HG03558 (cell line): ENCODE results near the gene CCNJL.
"Not testable (repeated sequence)": the region's sequence is repeated elsewhere in the genome, so short reads cannot be mapped to it uniquely, and the experiment has no call there.

ENCODE experiments used
- ATAC-seq: cut with Tn5 transposase; IDR thresholded peaks from one replicate; pipeline ENCODE4 v1.9.1; 2021; ENCODE audit warnings: moderate number of reproducible peaks; ENCODE audit not compliant: unreplicated experiment; ENCODE audit errors: extremely low read depth

CCNJL gene

DNA sequence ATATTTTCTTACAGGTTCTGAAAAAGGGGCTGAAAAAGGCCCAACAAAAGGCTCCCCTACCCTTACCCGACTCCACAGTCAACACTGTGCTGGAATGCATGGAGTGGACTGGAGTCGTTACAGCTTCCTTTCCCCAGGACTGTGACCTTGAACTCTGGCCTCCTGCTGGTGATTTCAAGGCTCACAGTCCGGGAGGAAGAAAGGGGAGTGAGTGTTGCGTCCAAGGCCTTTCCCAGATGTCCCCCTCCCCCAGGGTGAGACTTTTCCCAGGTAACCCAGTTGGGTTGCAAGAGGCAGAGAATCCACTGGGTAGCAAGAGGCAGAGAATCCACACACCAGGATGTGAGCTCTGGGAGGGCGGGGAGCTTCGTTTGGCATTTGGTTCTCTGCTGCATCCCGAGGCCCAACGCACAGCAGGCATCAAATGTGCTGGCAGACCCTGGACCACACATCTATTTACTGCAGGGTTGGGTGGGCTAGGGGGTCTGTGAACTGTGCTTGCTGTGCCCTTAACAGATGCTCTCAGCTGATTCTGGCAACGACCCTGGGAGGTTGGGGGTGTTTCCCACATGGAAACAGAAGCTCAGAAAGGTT, 45.5 kb downstream of the CCNJL start:
- no peak for ATAC-seq

DNA sequence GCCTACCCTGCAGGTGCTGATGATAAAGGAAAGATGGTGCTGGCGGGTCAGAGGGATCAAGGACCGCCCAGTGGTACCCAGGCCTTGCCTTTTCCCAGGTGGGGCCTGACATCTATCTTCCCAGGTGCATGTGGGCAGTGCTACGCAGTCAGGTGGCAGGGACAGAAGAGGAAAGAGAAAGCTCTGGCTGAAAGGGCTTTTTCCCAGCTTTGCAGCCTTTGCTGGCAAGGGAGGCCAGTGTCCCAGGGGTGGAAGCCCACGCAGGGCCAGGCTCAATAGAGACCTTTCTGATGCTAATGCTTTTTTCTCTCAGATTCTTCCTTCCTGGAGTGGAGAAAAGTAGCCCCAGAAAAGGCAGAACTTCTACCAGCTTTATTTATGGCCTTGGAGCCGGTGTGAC, 46.3 kb downstream of the CCNJL start:
- no peak for ATAC-seq

DNA sequence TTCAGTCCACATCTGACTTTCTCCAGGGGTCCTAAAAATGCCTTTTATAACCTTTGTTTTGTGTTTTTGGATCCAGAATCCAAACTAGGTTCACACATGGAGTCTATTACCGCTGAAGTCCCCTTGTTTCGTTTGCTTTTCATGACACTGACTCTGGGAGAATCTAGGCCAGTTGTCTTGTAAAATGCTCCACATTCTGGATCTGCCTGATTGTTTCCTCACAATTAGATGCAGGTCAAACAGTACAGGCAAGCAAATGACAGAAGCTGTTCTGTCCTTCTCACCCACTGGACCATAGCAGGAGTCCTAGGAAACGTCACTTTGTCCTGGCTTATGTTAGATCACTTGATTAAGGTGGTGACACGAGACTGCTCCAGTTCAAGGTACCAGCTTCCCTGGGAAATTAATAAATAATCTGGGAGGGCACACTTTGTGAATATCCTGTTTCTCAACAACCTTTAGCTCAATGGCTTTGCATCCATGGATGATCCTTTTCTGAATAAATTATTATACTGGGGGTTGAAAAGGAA, 49.0 kb downstream of the CCNJL start:
- ATAC-seq: no peak

DNA sequence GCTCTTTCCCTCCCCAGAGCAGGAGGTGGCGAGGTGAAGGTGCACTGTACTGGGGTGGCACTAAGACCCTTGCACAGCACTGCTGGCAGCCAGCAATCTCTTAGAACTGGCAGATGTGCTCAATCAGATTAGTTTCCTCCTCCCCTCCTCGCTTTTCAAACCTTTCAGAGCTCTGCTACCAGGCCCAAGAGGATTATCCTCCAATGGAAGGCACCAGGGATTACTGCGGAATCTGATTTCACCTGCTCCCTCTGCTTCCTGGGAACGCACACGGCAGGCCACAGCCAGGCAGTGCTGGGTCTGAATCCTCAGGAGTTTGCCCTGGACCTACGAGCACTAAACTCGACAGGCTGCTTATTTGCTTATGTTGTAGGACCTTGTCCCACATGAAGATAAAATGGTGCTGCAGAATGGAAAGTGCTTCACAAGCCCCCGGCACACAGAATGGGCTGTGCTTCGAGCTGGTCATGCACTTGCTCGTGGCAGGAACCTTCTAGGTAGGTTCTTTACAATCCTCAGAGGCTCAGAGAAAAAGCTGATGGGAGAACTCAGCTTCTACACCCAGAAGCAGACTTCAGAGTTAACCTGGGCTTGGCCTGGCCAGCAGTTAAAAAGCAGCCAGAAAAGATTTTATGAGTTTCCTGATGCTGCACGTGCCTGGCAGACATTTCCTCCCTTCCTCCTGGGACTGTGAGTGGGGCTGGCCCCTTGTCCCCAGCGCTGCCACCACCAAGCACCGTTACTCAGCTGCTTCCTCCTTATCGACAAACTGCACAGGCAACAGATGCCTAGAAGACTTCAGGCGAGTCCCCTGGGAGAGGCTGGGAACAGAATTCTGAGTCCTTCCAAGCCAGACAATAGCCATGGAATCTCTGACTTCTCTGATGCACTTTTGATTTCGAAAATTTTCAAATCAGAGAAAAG, 50.0 kb downstream of the CCNJL start:
- no peak for ATAC-seq

DNA sequence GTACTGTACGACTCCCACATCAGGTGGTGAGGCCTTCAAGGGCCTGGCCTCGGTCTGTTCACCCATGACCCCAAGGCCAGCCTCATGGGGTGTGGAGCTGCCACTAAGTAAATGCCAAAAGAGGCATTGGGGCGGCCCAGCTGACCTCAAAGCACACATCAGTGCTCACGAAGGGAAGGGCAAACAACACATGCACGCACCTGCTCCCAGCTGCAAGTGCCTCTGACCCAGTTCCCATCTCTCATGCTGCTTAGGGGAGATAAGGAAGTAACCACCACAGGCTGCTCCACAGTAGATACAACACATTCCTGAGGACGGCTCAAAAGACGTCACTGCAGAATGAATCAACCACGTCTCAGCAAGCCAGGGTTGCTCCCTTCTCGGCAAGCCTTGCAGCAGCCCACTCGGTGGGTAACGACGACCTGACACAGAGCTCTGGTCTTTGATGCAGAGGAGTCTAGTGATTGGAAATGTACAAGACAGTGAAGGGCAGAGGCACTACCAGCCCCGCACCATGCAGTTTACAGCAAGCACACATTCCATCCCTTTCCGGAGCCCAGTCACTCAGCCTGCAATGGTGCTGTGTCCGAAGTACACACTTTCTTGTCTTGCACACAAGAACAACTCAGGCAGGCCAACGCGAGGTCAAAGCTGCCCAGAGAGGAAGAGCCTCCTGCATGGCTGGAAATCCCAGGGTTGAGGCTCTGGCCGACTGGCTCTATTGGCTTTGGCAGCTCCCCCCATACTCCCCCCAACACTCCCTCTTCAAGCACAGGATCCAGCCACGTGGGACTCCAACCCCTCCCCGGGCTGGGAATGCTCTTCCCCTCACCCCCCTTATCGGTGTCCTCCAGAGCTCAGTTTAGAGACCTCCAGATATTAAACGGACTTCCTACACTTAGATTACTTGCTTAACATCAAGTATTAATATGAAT, 51.2 kb downstream of the CCNJL start:
- ATAC-seq: no peak

DNA sequence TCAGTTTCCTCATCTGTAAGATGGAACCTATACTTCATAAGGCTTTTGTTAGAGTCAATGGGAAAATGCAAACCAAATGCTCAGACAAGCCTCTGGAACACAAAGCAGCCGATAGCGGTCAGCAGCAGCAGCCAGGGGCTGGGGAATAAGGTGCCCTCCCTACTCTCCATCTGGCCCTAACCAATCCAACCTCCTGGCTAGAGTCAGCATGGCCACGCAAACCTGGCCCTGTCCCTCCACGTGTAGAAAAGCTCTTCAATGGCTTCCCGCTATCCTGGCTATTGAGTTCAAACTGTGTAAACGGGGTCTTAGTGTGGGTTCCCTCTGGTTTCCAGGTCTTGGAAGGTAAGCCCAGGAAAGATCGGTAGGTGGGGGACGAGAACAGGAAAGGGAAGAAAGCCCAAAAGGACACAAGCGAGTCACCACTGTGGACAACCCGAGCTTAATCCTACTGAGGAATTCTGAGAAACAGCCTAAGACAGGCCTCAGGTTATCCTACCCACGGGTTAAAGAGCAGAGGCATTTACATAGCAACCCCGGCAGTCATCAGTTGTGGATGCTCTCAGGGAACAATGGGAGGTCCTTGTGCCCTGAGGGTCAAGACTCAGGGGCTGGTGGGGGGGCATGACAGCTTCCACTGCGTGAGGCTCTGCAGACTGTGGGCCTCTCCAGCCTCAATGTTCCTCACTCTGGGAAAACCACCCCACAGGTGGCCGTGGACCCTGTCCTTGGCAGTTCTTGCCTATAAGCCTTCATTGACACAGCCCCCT, 52.2 kb downstream of the CCNJL start:
- ATAC-seq: no peak

DNA sequence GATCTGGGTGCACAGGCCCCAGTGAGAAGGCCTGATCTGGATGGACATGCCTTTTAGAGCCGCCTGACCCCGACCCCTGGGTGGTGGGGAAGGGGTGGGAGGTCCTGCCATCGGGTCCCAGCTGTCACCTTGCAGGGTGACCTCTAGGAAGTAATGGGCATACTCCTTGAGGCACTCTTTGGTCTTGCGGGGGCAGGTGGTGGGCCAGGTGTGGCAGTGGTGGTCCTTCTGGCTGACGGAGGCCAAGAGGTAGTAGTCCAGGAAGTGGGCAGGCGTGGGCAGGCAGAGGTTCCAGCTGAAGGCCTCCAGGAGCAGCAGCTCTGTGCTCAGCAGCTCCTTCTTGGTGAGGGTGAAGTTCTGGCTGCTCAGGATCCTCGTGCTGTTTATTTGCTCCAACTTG, 53.0 kb downstream of the CCNJL start:
- no peak for ATAC-seq

DNA sequence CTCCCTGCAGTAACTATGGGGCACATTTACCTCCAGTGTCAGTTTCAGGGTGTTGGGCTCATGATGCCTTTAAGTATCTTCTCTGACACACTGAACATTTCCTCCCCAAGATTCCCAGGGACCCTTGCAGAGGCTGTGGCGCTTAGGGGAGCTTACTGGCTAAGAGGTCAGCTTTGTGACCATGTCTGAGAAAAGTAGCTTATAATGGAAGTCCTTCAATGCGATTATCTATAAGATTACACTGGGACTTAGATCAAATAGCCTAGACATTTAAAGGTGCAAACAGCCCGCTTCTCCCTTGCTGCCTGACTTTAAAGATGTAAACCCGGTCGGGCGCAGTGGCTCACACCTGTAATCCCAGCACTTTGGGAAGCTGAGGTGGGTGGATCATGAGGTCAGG, 57.7 kb downstream of the CCNJL start:
- no peak for ATAC-seq

DNA sequence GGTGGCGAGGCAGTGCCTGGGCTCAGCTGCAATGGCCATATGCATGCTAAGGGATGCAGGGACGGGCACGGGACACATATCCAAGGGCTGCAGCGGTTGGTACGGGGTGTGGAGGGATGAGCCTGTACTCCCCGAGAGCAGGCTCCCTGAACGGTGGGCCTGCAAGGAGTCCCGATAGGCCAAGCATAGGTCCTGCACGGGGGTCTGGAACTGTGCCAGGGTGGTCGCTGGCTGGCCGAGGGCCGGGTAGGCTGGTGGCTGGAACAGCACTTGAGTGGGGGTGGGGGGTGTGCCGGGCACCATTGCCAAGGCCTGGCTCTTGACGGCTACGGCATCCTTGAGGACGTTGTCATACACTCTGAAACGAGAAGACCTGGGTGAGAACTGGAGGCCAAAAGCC, 58.9 kb downstream of the CCNJL start:
- no peak for ATAC-seq

DNA sequence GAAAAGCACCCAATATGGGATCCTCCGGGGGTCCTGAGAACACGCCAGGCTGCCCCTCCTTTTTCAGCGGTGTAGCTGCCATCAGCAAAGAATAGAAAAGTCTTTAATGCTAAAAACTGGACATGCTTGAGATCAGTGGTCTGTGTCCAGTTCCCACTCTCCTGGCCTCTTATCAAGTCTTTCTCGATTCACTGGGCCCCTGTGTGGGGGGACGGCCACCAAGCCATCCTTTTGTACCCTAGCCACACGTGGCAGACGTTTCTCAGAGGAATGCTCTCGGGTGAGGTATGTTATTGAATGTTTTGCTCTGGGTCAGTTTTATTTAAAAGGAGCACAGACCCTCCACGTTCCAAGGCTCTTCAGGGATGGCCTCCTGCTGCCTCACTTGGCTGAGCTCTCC, 59.4 kb downstream of the CCNJL start:
- no peak for ATAC-seq

DNA sequence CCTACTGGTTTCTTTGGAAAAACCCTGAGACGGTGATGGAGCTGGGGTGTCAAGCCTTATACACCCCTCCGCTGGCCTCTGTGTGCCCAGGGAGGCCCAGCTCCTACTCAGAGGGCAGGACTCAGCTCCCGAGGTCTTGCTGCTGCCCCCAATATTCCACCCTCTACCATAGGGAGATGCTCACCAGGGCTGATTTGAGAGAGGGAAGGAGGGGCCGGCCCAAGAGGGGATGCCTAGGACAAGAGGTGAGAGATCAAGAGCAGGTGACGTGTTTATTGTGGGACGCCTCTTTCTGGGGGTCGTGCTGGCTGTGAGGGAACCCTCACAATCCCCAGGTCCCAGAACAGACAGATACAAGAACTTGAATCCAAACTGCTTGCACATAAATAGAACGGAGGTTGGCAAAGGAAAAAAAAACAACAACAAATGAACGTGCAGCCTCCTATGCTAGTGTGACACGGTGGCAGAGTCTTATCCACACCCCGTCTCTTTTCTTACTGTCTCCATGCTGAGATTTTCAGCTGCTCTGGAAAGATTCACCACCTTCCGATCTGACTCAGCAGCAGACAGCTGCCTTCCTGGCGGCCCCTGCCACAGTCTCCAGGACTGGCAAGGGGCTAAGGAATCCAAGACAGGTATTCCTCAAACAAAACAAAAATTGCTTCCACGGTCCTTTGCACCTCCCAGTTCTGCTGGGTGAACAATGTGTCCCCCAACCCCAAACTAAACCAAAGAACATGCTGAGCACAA, 60.8 kb downstream of the CCNJL start:
- no peak for ATAC-seq

DNA sequence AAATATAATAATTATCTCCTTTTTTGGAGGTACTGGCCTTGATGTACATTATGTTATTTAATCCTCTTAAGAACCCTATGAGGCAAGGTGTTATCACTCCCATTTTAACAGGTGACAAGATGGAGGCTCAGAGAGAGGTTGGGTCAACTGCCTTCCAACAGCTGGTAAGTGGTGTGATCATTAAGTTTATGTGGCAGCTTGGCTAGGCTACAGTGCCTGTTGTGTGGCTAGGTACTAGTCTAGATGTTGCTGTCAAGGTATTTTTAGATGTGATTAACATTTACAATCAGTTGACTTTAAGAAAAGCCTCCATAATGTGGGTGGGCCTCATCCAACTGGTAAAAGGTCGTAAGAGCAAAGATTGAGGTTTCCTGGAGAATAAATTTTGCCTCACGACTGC, 61.5 kb downstream of the CCNJL start:
- no peak for ATAC-seq

DNA sequence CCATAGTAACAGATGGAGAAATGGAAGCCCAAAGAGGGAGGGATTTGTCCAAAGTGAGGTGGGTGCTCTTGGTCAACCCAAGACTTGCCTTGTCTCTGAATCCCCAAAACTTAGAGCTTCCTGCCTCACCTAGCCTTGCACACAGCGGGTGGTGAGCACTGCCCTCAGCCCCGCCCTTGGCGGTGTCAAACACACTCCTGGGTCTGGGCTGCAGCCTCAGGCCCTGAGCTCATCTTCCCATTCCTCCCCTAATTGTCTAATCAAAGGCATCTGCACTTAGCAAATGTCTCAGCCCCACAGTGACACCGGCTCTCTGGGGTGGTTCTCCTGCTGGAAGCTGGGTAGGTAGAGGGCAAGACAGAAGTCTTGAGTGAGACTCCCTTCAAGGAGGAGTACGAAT, 62.1 kb downstream of the CCNJL start:
- ATAC-seq: no peak

DNA sequence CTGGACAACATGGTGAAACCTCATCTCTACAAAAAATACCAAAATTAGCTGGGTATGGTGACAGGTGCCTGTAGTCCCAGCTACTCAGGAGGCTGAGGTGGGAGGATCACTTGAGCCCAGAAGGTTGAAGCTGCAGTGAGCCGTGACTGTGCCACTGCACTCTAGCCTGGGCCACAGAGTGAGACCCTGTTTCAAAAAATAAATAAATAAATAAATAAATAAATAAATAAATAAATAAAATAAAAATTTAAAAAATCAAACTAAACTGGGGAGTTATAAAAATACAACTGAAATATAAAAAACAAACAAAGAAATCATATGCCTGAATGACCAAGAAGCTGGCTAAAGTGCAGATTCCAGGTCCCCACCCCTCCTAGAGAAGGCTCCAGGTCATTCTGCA, 62.8 kb downstream of the CCNJL start:
- not testable (repeated sequence) for ATAC-seq

DNA sequence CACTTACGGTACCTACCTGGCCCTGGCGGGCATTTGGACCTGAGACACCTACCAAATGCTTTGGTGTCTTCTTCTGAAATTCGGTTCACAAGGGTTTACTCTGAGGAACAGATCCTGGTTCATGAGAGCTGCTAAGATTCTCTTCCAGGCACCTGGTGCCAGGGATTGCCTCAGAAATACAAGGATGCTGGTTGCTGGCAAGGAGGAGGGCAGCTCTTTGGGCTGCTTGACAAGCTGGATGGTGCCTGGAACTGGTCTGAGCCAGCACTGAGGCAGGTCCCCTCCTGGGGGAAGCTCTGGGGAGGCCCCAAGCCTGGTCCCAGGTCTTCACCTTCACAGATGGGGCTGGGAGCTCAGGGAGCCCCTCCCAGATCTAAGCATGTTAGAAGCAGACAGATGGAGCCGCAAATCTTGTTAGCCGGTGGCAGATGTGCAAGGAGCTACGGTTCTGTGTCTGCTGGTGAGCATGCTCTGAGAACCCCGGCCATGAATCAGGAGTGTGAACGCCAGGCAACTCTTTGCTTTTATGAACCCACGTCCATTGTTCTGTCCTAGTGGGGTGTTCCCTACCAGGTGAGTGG, 66.8 kb downstream of the CCNJL start:
- no peak for ATAC-seq

DNA sequence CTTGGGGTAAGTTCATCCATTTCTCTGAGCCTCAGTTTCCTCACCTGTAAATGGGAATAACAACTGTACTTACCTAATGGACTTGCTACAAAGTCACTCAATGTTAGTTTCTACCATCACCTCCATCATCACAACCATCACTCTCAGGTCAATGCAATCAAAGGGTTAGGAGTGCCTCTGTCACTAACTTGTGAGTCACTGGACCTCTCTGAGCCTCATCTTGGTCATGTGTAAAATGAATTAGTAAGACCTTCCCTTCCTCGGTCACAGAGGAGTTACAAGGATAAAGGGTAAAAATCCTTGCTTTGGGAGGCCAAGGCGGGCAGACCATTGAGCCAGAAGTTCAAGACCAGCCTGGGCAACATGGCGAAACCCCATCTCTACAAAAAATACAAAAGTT, 70.2 kb downstream of the CCNJL start:
- ATAC-seq: no peak

DNA sequence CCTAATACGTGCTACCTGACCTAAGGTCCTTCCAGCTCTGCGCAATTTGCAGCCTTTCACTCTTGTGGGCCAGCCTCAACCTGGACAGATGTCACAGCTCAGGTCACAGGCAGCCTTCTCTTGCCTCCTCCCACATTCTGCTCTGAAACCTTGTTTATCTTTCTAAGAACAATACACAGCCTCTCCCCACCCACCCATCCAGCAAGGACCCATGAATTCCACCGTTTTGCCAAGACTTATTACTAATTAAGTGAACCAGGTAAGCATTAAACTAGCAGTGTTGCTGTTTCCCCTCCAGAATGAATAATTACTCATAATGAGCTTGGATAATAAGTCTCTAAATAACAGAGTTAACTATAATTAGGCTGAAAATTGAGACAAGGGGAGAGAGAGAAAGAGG, 72.0 kb downstream of the CCNJL start:
- no peak for ATAC-seq

DNA sequence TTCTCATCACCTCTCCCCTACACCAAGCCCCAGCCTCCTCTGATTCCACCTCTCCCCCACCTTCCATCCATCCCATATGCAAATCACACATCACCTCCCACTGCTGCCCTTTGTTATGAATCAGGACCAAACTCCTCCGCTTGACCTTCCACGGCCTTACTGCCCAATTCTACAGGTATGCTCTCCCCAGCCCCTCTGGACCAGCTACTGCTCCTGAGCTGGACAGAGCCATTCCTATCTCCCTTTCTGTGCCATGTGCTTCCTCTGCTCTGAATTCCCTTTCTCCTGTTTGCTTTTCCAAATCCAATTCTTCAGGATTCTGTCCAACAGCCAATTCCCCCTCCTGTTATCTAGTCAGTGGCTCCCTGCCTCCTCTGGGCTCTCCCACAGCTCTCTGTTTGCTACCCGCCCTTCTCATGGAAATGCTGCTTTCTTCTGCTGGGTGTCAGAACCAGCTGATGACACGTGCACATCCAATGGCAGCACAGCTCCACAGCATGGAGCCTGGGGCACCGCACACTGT, 74.7 kb downstream of the CCNJL start:
- no peak for ATAC-seq

DNA sequence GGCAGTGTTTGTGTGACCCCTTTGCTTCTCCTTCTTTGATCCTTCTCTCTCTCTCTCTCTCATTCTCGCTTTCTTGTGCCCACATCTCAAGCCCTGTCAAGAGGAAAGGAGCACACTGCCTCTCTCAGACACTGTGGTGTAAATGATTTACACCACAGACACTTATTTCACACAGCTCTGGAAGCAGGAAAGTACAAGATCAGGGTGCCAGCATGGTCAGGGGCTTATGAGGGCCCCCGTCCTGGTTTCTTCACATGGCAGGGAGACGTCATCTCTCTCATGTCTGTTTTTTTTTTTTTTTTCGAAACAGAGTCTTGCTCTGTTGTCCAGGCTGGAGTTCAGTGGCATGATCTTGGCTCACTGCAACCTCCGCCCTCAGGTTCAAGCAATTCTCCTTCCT, 76.6 kb downstream of the CCNJL start:
- no peak for ATAC-seq
